Measurements from ENCODE around the gene KNTC1. TPM values are rescaled to one million over a fixed set of nuclear protein-coding genes. Genes with fewer than 3 reads are reported as not detected.
"Not testable (repeated sequence)": the region's sequence is repeated elsewhere in the genome, so short reads cannot be mapped to it uniquely, and the experiment has no call there.

KNTC1 gene
- total RNA-seq, 2 donors from 2014 or later = 86.7 to 115 TPM

- 93 to 100% methylated on average over 7 of the region's 7 CpGs for WGBS, 2 experiments (ENCODE audit: insufficient coverage in 1 of 2, insufficient read length in 1 of 2)
- TF ChIP-seq CTCF (conservative IDR thresholded peaks at IDR 0.05) = no peak
- Histone ChIP-seq H3K27ac (ENCODE audit: low read depth, low read length) (no peak overlapping the region), H3K4me3 (ENCODE audit: low read length) (no peak overlapping the region), H3K9me3 (ENCODE audit: control insufficient read depth, low read length) (no peaks in the 10 kb centered on the region), H3K27me3 (ENCODE audit: control insufficient read depth, insufficient read depth, low read length, poor library complexity, severe bottlenecking) (no peaks in the 10 kb centered on the region), H3K4me1 (ENCODE audit: control insufficient read depth, insufficient read depth, low read length) (no peaks in the 10 kb centered on the region), H3K36me3 (ENCODE audit: control insufficient read depth, insufficient read depth, low read length) (peaks cover 82% of the 10 kb centered on the region), H3K9ac (ENCODE audit: extremely low read depth, low read length, poor library complexity, severe bottlenecking) (no peak overlapping the region)
- no peaks in the 10 kb centered on the region for H3K9me3 Mint-ChIP-seq
- no peak overlapping the region for H3K27ac Mint-ChIP-seq
- H3K4me1 Mint-ChIP-seq = no peaks in the 10 kb centered on the region
- no peaks in the 10 kb centered on the region for H3K27me3 Mint-ChIP-seq (ENCODE audit: insufficient read depth)
- no peak for DNase-seq
- no peak overlapping the region for H3K4me3 Mint-ChIP-seq
- H3K36me3 Mint-ChIP-seq (ENCODE audit: low read depth) = peaks cover 61% of the 10 kb centered on the region
Measured at GRCh38 chr12:122486805-122487426, 40.1 kb upstream of the KNTC1 start.

- not testable (repeated sequence) for H3K4me3 Mint-ChIP-seq; H3K27ac Mint-ChIP-seq; H3K9ac ChIP-seq (ENCODE audit: extremely low read depth, low read length, poor library complexity, severe bottlenecking); H3K9me3 Mint-ChIP-seq; H3K27me3 ChIP-seq (ENCODE audit: control insufficient read depth, insufficient read depth, low read length, poor library complexity, severe bottlenecking); DNase-seq; H3K4me1 ChIP-seq (ENCODE audit: control insufficient read depth, insufficient read depth, low read length); H3K4me3 ChIP-seq (ENCODE audit: low read length); H3K9me3 ChIP-seq (ENCODE audit: control insufficient read depth, low read length); H3K27ac ChIP-seq (ENCODE audit: low read depth, low read length); H3K4me1 Mint-ChIP-seq; H3K27me3 Mint-ChIP-seq (ENCODE audit: insufficient read depth)
- H3K36me3 Mint-ChIP-seq (ENCODE audit: low read depth) = peaks cover 66% of the 10 kb centered on the region
- H3K36me3 ChIP-seq (ENCODE audit: control insufficient read depth, insufficient read depth, low read length) = peaks cover 82% of the 10 kb centered on the region
- 91 to 98% methylated on average over 3 of the region's 3 CpGs for WGBS, 2 experiments (ENCODE audit: insufficient coverage in 1 of 2, insufficient read length in 1 of 2)
Measured at GRCh38 chr12:122487807-122488206, 39.2 kb upstream of the KNTC1 start.

- H3K4me3 Mint-ChIP-seq = no peak overlapping the region
- no peaks in the 10 kb centered on the region for H3K4me1 Mint-ChIP-seq
- no peak overlapping the region for H3K27ac Mint-ChIP-seq
- no peaks in the 10 kb centered on the region for H3K27me3 ChIP-seq (ENCODE audit: control insufficient read depth, insufficient read depth, low read length, poor library complexity, severe bottlenecking)
- H3K27me3 Mint-ChIP-seq (ENCODE audit: insufficient read depth) = no peaks in the 10 kb centered on the region
- no peaks in the 10 kb centered on the region for H3K4me1 ChIP-seq (ENCODE audit: control insufficient read depth, insufficient read depth, low read length)
- H3K36me3 Mint-ChIP-seq (ENCODE audit: low read depth) = peaks cover 58% of the 10 kb centered on the region
- no peak for TF ChIP-seq CTCF (conservative IDR thresholded peaks at IDR 0.05)
- no peaks in the 10 kb centered on the region for H3K9me3 ChIP-seq (ENCODE audit: control insufficient read depth, low read length)
- no peak overlapping the region for H3K4me3 ChIP-seq (ENCODE audit: low read length)
- no peak for DNase-seq
- no peak overlapping the region for H3K9ac ChIP-seq (ENCODE audit: extremely low read depth, low read length, poor library complexity, severe bottlenecking)
- peaks cover 77% of the 10 kb centered on the region for H3K36me3 ChIP-seq (ENCODE audit: control insufficient read depth, insufficient read depth, low read length)
- H3K27ac ChIP-seq (ENCODE audit: low read depth, low read length) = no peak overlapping the region
- WGBS, 2 experiments (ENCODE audit: insufficient coverage in 1 of 2, insufficient read length in 1 of 2) = 92 to 97% methylated on average over 2 of the region's 2 CpGs
- no peaks in the 10 kb centered on the region for H3K9me3 Mint-ChIP-seq
Measured at GRCh38 chr12:122489038-122489437, 38.0 kb upstream of the KNTC1 start.

- Histone ChIP-seq H3K9ac (ENCODE audit: extremely low read depth, low read length, poor library complexity, severe bottlenecking) (no peak overlapping the region), H3K9me3 (ENCODE audit: control insufficient read depth, low read length) (no peaks in the 10 kb centered on the region), H3K36me3 (ENCODE audit: control insufficient read depth, insufficient read depth, low read length) (peaks cover 75% of the 10 kb centered on the region), H3K4me3 (ENCODE audit: low read length) (no peak overlapping the region), H3K27ac (ENCODE audit: low read depth, low read length) (no peak overlapping the region), H3K27me3 (ENCODE audit: control insufficient read depth, insufficient read depth, low read length, poor library complexity, severe bottlenecking) (no peaks in the 10 kb centered on the region), H3K4me1 (ENCODE audit: control insufficient read depth, insufficient read depth, low read length) (no peaks in the 10 kb centered on the region)
- 95 to 100% methylated on average over 2 of the region's 2 CpGs for WGBS, 2 experiments (ENCODE audit: insufficient coverage in 1 of 2, insufficient read length in 1 of 2)
- no peak for DNase-seq
- Mint-ChIP-seq H3K36me3 (ENCODE audit: low read depth) (peaks cover 51% of the 10 kb centered on the region), H3K4me3 (no peak overlapping the region), H3K27ac (no peak overlapping the region), H3K4me1 (no peaks in the 10 kb centered on the region), H3K27me3 (ENCODE audit: insufficient read depth) (no peaks in the 10 kb centered on the region), H3K9me3 (no peaks in the 10 kb centered on the region)
- no peak for TF ChIP-seq CTCF (conservative IDR thresholded peaks at IDR 0.05)
Measured at GRCh38 chr12:122491991-122492390, 35.1 kb upstream of the KNTC1 start.

GRCh38 chr12:122493222-122493621, 33.8 kb upstream of the KNTC1 start:
- not testable (repeated sequence) for H3K27me3 ChIP-seq (ENCODE audit: control insufficient read depth, insufficient read depth, low read length, poor library complexity, severe bottlenecking); H3K4me3 ChIP-seq (ENCODE audit: low read length); H3K9me3 ChIP-seq (ENCODE audit: control insufficient read depth, low read length); H3K9me3 Mint-ChIP-seq; H3K9ac ChIP-seq (ENCODE audit: extremely low read depth, low read length, poor library complexity, severe bottlenecking); DNase-seq; H3K4me1 ChIP-seq (ENCODE audit: control insufficient read depth, insufficient read depth, low read length); H3K27ac Mint-ChIP-seq; H3K4me3 Mint-ChIP-seq; H3K27ac ChIP-seq (ENCODE audit: low read depth, low read length); H3K27me3 Mint-ChIP-seq (ENCODE audit: insufficient read depth); H3K4me1 Mint-ChIP-seq
- WGBS, 2 experiments (ENCODE audit: insufficient coverage in 1 of 2, insufficient read length in 1 of 2) = 67 to 100% methylated on average over 1 to 3 of the region's 6 CpGs
- H3K36me3 Mint-ChIP-seq (ENCODE audit: low read depth) = peaks cover 43% of the 10 kb centered on the region
- H3K36me3 ChIP-seq (ENCODE audit: control insufficient read depth, insufficient read depth, low read length) = peaks cover 68% of the 10 kb centered on the region
